Neutrophil (primary cell): Measurements from ENCODE around the gene KIF4A.
A peak's percentile ranks its signal among the peaks of the same experiment; 100 is the strongest.

ENCODE experiments used
- H3K27ac ChIP-seq: fragments of 200-600 bp; sonication (generic); 2 replicates; pipeline ENCODE4 v1.5.1; 2016; ENCODE audit warnings: mild to moderate bottlenecking, moderate library complexity
- H3K27me3 ChIP-seq: fragments of 200-600 bp; sonication (generic); 2 replicates; pipeline ENCODE4 v1.6.0; 2016; ENCODE audit warnings: mild to moderate bottlenecking
- H3K36me3 ChIP-seq: fragments of 200-600 bp; sonication (generic); 2 replicates; pipeline ENCODE4 v1.5.1; 2017
- H3K4me1 ChIP-seq, 2 experiments: fragments of 200-600 bp in 1 of 2; sonication (generic) in 1 of 2; 1 replicate in 1 of 2; 2 replicates in 1 of 2; pipeline versions ENCODE4 v1.5.1 to v1.6.1; 2013 to 2016; ENCODE audit warnings: low read depth in 1 of 2, low read length in 1 of 2, mild to moderate bottlenecking in 1 of 2, moderate library complexity in 1 of 2; ENCODE audit not compliant: control insufficient read depth in 1 of 2, insufficient read depth in 1 of 2
- H3K4me3 ChIP-seq, 2 experiments: fragments of 200-600 bp in 1 of 2; sonication (generic) in 1 of 2; 1 replicate in 1 of 2; 2 replicates in 1 of 2; pipeline ENCODE4 v1.5.1; 2013 to 2016; ENCODE audit warnings: low read depth in 1 of 2, low read length in 1 of 2, mild to moderate bottlenecking in 1 of 2, moderate library complexity in 1 of 2
- H3K9me3 ChIP-seq: fragments of 200-600 bp; sonication (generic); 2 replicates; pipeline ENCODE4 v1.5.1; 2016
- CTCF ChIP-seq: fragments of 200-600 bp; sonication (generic); IDR thresholded peaks from 2 replicates; pipeline ENCODE4 v1.5.1; 2016; ENCODE audit warnings: antibody characterized with exemption

Gene KIF4A

DNA sequence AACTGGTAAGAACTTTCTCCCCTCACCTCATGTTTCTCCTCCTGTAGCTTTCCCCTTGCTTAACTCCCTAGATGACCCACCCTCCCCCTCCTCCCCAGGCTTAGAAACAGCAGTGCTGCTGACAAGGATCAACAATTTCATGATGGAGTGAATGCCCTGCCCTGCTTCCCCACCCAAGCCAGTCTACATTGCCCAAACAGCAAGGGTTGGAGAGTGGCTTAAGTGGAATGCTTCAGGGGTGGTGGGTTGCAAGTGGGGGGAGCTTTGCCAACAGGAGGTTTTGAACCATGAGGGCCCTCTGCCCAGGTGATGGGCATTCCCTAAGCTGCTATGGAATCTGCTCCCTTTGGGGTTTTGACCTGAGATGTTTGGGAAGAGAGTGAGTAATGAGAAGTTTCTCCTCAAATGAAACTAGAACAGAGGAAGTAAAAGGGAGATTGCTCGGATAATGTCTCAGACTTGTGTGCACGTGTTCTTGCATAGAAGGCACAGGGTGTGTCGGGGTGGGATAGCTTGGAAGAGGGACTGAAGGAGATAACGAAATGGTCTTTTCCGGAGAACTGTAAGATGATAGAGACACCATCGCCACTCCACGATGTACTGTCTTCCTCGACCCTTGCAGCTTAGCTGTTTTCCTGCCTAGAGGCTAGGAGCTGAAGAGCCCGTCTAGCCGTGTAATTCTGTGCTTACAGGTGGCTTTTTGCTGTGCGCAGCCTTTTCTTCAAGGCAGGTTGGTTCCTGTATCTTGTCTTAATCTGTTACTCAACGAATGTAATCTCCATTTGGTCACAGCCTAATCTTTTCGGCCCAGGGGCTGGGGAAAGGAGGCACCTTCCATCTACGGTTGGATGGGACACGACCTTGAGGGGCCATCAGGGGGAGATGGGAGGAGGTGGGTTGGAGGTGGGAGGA lies 143.3 kb downstream of the KIF4A start:
- Histone ChIP-seq H3K36me3 (no peaks in the 10 kb centered on the region), H3K9me3 (no peaks in the 10 kb centered on the region), H3K4me3 (peak overlapping the region; percentile 65 to 70), H3K27ac (no peak overlapping the region), H3K4me1 (peaks cover 0 to 6% of the 10 kb centered on the region in 2 experiments), H3K27me3 (peaks cover 51% of the 10 kb centered on the region)
- TF ChIP-seq CTCF = no peak

- peaks cover 53% of the 10 kb centered on the region for H3K27me3 ChIP-seq
- H3K36me3 ChIP-seq = no peaks in the 10 kb centered on the region
- no peak overlapping the region for H3K27ac ChIP-seq
- H3K4me1 ChIP-seq = peaks cover 0 to 6% of the 10 kb centered on the region in 2 experiments
- H3K9me3 ChIP-seq = no peaks in the 10 kb centered on the region
- peak; percentile 17 for TF ChIP-seq CTCF
- H3K4me3 ChIP-seq = peak overlapping the region; percentile 65 to 70
These were observed 144.0 kb downstream of the KIF4A start for GRCh38 chrX:70433848-70434351.

GRCh38 chrX:70434352-70434866 lies 144.5 kb downstream of the KIF4A start:
- Histone ChIP-seq H3K4me1 (peaks cover 0 to 6% of the 10 kb centered on the region in 2 experiments), H3K4me3 (peak overlapping the region; percentile 65 to 70), H3K27me3 (peaks cover 57% of the 10 kb centered on the region), H3K9me3 (no peaks in the 10 kb centered on the region), H3K36me3 (no peaks in the 10 kb centered on the region), H3K27ac (no peak overlapping the region)
- no peak for TF ChIP-seq CTCF

DNA sequence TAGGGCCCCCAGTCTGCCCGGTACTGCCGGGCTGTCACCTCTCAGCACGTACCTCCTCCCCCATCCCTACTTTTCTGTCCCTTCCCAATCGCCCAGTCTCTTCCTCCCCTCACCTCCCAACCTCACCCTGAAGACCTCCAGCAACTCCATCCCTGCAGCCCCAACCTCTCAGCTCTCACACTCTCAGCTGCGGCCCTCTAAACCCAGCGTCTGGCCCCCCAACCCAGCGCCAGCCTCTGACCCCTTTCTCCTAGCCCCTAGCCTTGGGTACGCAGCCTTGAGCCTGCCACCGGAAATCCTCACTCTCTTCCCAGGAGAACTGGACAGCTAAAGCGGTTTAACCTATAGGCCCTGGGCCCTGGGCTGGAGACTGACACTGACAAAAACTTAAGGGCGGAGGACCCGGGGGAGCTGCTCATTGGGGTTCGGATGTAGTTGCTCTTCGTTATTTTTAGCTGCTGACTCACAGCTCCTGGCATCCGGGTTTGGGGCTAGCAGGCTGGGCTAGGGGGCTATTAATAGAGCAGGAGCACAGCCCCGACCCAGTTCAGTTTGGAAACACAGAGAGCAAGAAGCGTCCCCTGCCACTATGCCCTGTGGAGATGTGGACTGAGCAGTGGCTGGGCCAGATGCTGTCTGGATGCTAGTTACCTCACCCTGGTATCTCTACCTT lies 145.1 kb downstream of the KIF4A start:
- Histone ChIP-seq H3K9me3 (no peaks in the 10 kb centered on the region), H3K27ac (no peak overlapping the region), H3K36me3 (no peaks in the 10 kb centered on the region), H3K4me1 (peaks cover 0 to 6% of the 10 kb centered on the region in 2 experiments), H3K27me3 (peaks cover 58% of the 10 kb centered on the region), H3K4me3 (peak overlapping the region; percentile 65 to 70)
- no peak for TF ChIP-seq CTCF

- TF ChIP-seq CTCF = no peak
- Histone ChIP-seq H3K9me3 (no peaks in the 10 kb centered on the region), H3K36me3 (no peaks in the 10 kb centered on the region), H3K27ac (no peak overlapping the region), H3K27me3 (peaks cover 62% of the 10 kb centered on the region), H3K4me3 (no peak overlapping the region), H3K4me1 (peaks cover 0 to 6% of the 10 kb centered on the region in 2 experiments)
These were observed 146.4 kb downstream of the KIF4A start for GRCh38 chrX:70436343-70436742.
